Neural cell (in vitro differentiated cells): ENCODE measurements around the gene RAD9A. TPM values are rescaled to one million over a fixed set of nuclear protein-coding genes. Genes with fewer than 3 reads are reported as not detected.

ENCODE experiments used
- H2AFZ ChIP-seq: fragments of 200-600, 300-800 bp; sonication (generic), shearing (Covaris generic); 2 replicates; pipeline ENCODE4 v1.6.0; 2014; ENCODE audit warnings: low read depth, mild to moderate bottlenecking, antibody characterized with exemption, low read length, moderate library complexity
- H3F3A ChIP-seq: fragments of 200-600 bp; shearing (Covaris generic); 2 replicates; pipeline ENCODE4 v1.6.1; 2016; ENCODE audit warnings: mild to moderate bottlenecking, moderate library complexity, mixed read lengths, antibody characterized with exemption, low read length; ENCODE audit not compliant: insufficient read depth, poor library complexity, severe bottlenecking
- H3K27ac ChIP-seq: fragments of 200-600, 300-800 bp; sonication (generic), shearing (Covaris generic); 2 replicates; pipeline ENCODE4 v1.5.1; 2014; ENCODE audit warnings: mild to moderate bottlenecking, low read length, moderate library complexity
- H3K27me3 ChIP-seq: fragments of 300-800, 200-600 bp; sonication (generic), shearing (Covaris generic); 2 replicates; pipeline ENCODE4 v1.6.0; 2014; ENCODE audit warnings: mild to moderate bottlenecking, low read depth, low read length, moderate library complexity; ENCODE audit not compliant: insufficient read depth
- H3K36me3 ChIP-seq: fragments of 300-800, 200-600 bp; sonication (generic), shearing (Covaris generic); 2 replicates; pipeline ENCODE4 v1.5.1; 2014; ENCODE audit warnings: mild to moderate bottlenecking, antibody characterized with exemption, low read length, moderate library complexity; ENCODE audit not compliant: insufficient read depth
- H3K4me2 ChIP-seq: fragments of 300-800, 200-600 bp; sonication (generic), shearing (Covaris generic); 2 replicates; pipeline ENCODE4 v1.6.0; 2014; ENCODE audit warnings: mild to moderate bottlenecking, low read length
- H3K4me3 ChIP-seq: fragments of 300-800, 200-600 bp; sonication (generic), shearing (Covaris generic); 2 replicates; pipeline ENCODE4 v1.5.1; 2014; ENCODE audit warnings: mild to moderate bottlenecking, low read length, moderate library complexity
- H3K79me2 ChIP-seq: fragments of 200-600 bp; shearing (Covaris generic); replicated peaks from 2 replicates; pipeline ENCODE4 v1.6.0; 2014; ENCODE audit warnings: mild to moderate bottlenecking, low read length, moderate library complexity; ENCODE audit not compliant: insufficient read depth
- H3K9ac ChIP-seq: fragments of 300-800, 200-600 bp; sonication (generic), shearing (Covaris generic); 2 replicates; pipeline ENCODE4 v1.6.1; 2016; ENCODE audit warnings: mild to moderate bottlenecking, low read length, mixed read lengths
- H3K9me2 ChIP-seq: fragments of 200-600 bp; shearing (Covaris generic); 2 replicates; pipeline ENCODE4 v1.6.1; 2016; ENCODE audit warnings: mild to moderate bottlenecking, low read length, mixed read lengths; ENCODE audit not compliant: insufficient read depth
- H3K9me3 ChIP-seq: fragments of 200-600, 300-800 bp; sonication (generic), shearing (Covaris generic); 2 replicates; pipeline ENCODE4 v1.6.1; 2016; ENCODE audit warnings: mild to moderate bottlenecking, mixed run types, low read length, moderate library complexity, mixed read lengths
- H4K20me1 ChIP-seq: fragments of 200-600 bp; shearing (Covaris generic); 2 replicates; pipeline ENCODE4 v1.6.1; 2016; ENCODE audit warnings: mild to moderate bottlenecking, mixed run types; ENCODE audit not compliant: insufficient read depth
- EP300 ChIP-seq: fragments of 450-650 bp; conservative IDR thresholded peaks from 2 replicates; pipeline ENCODE4 v1.6.1; 2014; ENCODE audit warnings: antibody characterized with exemption, mild to moderate bottlenecking, moderate library complexity; ENCODE audit not compliant: poor library complexity, severe bottlenecking
- EZH2 ChIP-seq: fragments of 200-600, 300-800 bp; shearing (Covaris generic), sonication (generic); IDR thresholded peaks from 2 replicates; pipeline ENCODE4 v1.6.1; 2014; ENCODE audit warnings: antibody characterized with exemption, low read length, borderline replicate concordance, mild to moderate bottlenecking; ENCODE audit not compliant: insufficient read depth, poor library complexity, severe bottlenecking
- MXI1 ChIP-seq: fragments of 450-650 bp; conservative IDR thresholded peaks from 2 replicates; pipeline ENCODE4 v1.6.1; 2014; ENCODE audit warnings: antibody characterized with exemption, mild to moderate bottlenecking; ENCODE audit not compliant: poor library complexity, severe bottlenecking
- POLR2AphosphoS5 ChIP-seq: IDR thresholded peaks from 2 replicates; pipeline ENCODE4 v1.6.1; 2012
- RAD21 ChIP-seq: fragments of 450-650 bp; conservative IDR thresholded peaks from 2 replicates; pipeline ENCODE4 v1.6.1; 2014; ENCODE audit warnings: antibody characterized with exemption, mild to moderate bottlenecking, moderate library complexity
- SMC3 ChIP-seq: fragments of 450-650 bp; conservative IDR thresholded peaks from 2 replicates; pipeline ENCODE4 v1.6.1; 2014; ENCODE audit warnings: antibody characterized with exemption, mild to moderate bottlenecking, moderate library complexity; ENCODE audit not compliant: poor library complexity
- TAF1 ChIP-seq: IDR thresholded peaks from 2 replicates; pipeline ENCODE4 v1.6.1; 2012; ENCODE audit warnings: low read depth
- polyA plus RNA-seq: library from polyadenylated mRNA; depleted of rRNA; stranded (reverse); fragments of >200 nt; gene quantifications from 2 replicates; pipeline ENCODE4 v1.2.3, GENCODE V29; 2014
- TF ChIP-seq, protein P1 (sequence below): IDR thresholded peaks from 2 replicates; pipeline ENCODE4 v1.6.1; 2012; ENCODE audit warnings: borderline replicate concordance
- TF ChIP-seq, protein P2 (sequence below): fragments of 450-650 bp; IDR thresholded peaks from 2 replicates; pipeline ENCODE4 v1.5.1; 2014; ENCODE audit warnings: antibody characterized with exemption, mild to moderate bottlenecking, moderate library complexity; ENCODE audit not compliant: poor library complexity, severe bottlenecking

The RAD9A gene
- polyA plus RNA-seq, 1 donor from 2014 or later = 59.6 TPM

DNA sequence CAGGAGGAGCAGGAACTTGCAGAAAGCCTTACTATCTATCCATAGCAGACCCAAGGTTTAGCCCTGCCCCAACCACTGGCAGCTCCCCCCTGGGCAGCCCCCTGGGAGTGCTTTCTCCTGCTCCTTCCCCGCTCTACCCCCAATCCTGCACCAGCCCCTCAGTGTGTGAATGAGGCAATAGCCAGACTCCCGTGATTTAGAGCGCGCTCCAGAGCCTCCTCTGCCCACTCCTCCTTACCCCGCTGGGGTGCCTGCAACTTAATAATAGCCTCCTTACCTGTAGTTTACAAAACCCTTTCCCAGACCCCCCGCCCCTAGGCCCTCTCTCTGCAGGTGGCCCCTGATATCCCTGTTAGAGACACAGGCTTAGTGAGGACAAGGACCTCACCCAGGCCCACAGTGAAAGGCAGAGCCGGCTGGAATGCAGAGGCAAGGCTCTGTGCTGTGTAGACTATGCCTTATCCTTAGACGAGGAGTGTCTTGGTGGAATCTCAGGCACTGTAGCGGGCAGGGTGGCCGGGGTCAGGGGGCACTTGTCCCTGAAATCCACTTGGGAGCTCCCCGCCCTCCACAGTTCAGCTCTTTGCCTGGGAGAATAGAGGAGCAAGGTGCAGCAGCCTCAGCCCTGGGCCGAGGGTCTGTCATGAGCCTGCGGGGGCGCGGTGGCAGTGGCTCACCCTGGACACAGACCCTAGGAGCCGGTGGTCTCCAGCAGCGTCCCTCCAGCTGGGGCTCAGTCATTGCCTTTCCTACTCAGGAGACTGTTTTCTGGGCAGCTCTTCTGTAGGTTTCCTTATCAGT is 19.4 kb downstream of the RAD9A start:
- H3K36me3 ChIP-seq = no peaks in the 10 kb centered on the region
- no peak overlapping the region for H2AFZ ChIP-seq
- no peak overlapping the region for H3K9ac ChIP-seq
- no peak overlapping the region for H3K4me3 ChIP-seq
- H3K9me2 ChIP-seq = no peaks in the 10 kb centered on the region
- no peaks in the 10 kb centered on the region for H3K9me3 ChIP-seq
- TF ChIP-seq RAD21 (no peak), TAF1 (no peak), EP300 (no peak), POLR2AphosphoS5 (no peak), MXI1 (no peak), EZH2 (no peak)
- TF ChIP-seq, protein P1, sequence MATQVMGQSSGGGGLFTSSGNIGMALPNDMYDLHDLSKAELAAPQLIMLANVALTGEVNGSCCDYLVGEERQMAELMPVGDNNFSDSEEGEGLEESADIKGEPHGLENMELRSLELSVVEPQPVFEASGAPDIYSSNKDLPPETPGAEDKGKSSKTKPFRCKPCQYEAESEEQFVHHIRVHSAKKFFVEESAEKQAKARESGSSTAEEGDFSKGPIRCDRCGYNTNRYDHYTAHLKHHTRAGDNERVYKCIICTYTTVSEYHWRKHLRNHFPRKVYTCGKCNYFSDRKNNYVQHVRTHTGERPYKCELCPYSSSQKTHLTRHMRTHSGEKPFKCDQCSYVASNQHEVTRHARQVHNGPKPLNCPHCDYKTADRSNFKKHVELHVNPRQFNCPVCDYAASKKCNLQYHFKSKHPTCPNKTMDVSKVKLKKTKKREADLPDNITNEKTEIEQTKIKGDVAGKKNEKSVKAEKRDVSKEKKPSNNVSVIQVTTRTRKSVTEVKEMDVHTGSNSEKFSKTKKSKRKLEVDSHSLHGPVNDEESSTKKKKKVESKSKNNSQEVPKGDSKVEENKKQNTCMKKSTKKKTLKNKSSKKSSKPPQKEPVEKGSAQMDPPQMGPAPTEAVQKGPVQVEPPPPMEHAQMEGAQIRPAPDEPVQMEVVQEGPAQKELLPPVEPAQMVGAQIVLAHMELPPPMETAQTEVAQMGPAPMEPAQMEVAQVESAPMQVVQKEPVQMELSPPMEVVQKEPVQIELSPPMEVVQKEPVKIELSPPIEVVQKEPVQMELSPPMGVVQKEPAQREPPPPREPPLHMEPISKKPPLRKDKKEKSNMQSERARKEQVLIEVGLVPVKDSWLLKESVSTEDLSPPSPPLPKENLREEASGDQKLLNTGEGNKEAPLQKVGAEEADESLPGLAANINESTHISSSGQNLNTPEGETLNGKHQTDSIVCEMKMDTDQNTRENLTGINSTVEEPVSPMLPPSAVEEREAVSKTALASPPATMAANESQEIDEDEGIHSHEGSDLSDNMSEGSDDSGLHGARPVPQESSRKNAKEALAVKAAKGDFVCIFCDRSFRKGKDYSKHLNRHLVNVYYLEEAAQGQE = no peak
- TF ChIP-seq, protein P2, sequence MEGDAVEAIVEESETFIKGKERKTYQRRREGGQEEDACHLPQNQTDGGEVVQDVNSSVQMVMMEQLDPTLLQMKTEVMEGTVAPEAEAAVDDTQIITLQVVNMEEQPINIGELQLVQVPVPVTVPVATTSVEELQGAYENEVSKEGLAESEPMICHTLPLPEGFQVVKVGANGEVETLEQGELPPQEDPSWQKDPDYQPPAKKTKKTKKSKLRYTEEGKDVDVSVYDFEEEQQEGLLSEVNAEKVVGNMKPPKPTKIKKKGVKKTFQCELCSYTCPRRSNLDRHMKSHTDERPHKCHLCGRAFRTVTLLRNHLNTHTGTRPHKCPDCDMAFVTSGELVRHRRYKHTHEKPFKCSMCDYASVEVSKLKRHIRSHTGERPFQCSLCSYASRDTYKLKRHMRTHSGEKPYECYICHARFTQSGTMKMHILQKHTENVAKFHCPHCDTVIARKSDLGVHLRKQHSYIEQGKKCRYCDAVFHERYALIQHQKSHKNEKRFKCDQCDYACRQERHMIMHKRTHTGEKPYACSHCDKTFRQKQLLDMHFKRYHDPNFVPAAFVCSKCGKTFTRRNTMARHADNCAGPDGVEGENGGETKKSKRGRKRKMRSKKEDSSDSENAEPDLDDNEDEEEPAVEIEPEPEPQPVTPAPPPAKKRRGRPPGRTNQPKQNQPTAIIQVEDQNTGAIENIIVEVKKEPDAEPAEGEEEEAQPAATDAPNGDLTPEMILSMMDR = no peak
- H3K79me2 ChIP-seq = no peaks in the 10 kb centered on the region
- no peak overlapping the region for H3K27ac ChIP-seq
- no peak overlapping the region for H3K4me2 ChIP-seq
- peaks cover 15% of the 10 kb centered on the region for H3K27me3 ChIP-seq
- H3F3A ChIP-seq = no peaks in the 10 kb centered on the region
- H4K20me1 ChIP-seq = no peaks in the 10 kb centered on the region

DNA sequence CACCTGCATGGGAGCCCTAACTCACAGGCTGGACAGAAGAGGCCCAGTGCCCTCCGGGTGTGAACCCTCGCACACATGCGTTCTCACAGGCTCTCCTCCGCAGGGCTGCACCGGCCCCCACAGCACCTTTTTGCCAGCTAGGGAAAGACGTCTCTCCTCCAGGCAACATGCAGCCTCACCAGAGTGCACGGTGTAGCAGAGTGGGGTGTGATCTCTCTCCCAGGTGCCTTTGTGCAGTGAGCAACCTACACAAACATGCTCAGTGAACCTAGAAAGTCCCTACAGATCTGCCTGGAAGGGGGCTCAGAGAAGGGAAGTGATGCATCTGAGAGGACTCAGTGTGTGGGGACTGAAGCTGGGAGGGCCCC is 20.0 kb downstream of the RAD9A start:
- Histone ChIP-seq H4K20me1 (no peaks in the 10 kb centered on the region), H3K27ac (no peak overlapping the region), H3K9me3 (no peaks in the 10 kb centered on the region), H3K4me2 (no peak overlapping the region), H3F3A (no peaks in the 10 kb centered on the region), H3K9ac (no peak overlapping the region), H3K4me3 (no peak overlapping the region), H2AFZ (no peak overlapping the region), H3K9me2 (no peaks in the 10 kb centered on the region), H3K27me3 (peaks cover 21% of the 10 kb centered on the region), H3K36me3 (no peaks in the 10 kb centered on the region), H3K79me2 (no peaks in the 10 kb centered on the region)
- TF ChIP-seq, protein P1 = no peak
- TF ChIP-seq SMC3 (no peak), EP300 (no peak), POLR2AphosphoS5 (no peak), RAD21 (no peak)
- TF ChIP-seq, protein P2 = no peak
